Measurements from ENCODE around the gene YIPF6. TPM values are rescaled to one million over a fixed set of nuclear protein-coding genes. Genes with fewer than 3 reads are reported as not detected.

The YIPF6 gene
- total and polyA plus RNA-seq, 9 of the 15 experiments (the other 6 are each of a cell fraction or from before 2014, with no cell fraction given), result 7.7 to 44.2 (median 22.4) TPM

DNA sequence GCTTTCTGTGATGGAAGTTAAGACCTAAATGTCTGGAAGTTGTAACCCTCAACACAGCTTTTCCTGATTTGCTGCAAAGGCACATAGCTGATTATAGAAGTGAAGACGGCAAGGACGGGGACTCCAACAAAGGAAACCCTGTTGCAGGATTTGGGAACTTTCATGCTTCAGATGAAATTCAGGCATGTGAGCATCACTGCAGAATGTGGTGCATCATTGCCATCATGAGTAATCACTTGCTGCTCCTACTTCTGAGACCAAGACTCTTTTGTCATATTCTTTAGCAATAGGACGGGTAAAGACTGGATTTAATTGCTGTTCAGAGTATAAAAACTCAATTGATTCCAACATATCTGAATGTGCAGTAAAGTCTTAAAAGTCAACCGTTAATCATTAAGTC lies 35.8 kb downstream of the YIPF6 start:
- in situ Hi-C loops (cut with MboI), result no loop called here
- no peaks in the 10 kb centered on the region; the same call in 1 of the 2 replicates for H4K20me1 ChIP-seq (replicated peaks; ENCODE audit: control insufficient read depth, insufficient read depth, low read length)
- ATAC-seq (no peak), FAIRE-seq (no peak), DNase-seq (ENCODE audit: extremely low read depth in 1 of 4, low spot score in 3 of 4) (no peak)
- POLR2A ChIA-PET, result no interaction called here
- H2AFZ ChIP-seq (ENCODE audit: low read depth, low read length), result no peak overlapping the region
- BruUV-seq (replicated peaks), result no TSS peak
- H3K4me2 ChIP-seq (ENCODE audit: insufficient read depth, low read length), result no peak overlapping the region
- TF ChIP-seq ZNF644 (tag; IDR thresholded peaks at IDR 0.05; ENCODE audit: low read depth), result no peak
- no peak for TF ChIP-seq RBM14 (IDR thresholded peaks at IDR 0.05; ENCODE audit: borderline replicate concordance, insufficient read depth, low read depth, low read length)
- TF ChIP-seq MTF1 (CRISPR knock-in tag; IDR thresholded peaks at IDR 0.05; ENCODE audit: borderline replicate concordance), result no peak
- no peak for TF ChIP-seq NR2C1 (IDR thresholded peaks at IDR 0.05)
- TF ChIP-seq NR2C1 (tag; IDR thresholded peaks at IDR 0.05), result no peak
- no peak for TF ChIP-seq NFATC3 (IDR thresholded peaks at IDR 0.05)
- no peak for TF ChIP-seq EZH2 (IDR thresholded peaks at IDR 0.05; ENCODE audit: borderline replicate concordance, low read depth, low read length)
- no peaks in the 10 kb centered on the region for H3K79me2 ChIP-seq (ENCODE audit: control insufficient read depth, insufficient read depth, low read length)
- H3K36me3 ChIP-seq (ENCODE audit: control insufficient read depth, insufficient read depth, low read length), result peaks cover 34% of the 10 kb centered on the region
- no peaks in the 10 kb centered on the region for H3K4me1 ChIP-seq (replicated peaks in 1 of 2; ENCODE audit: control insufficient read depth in 2 of 2, insufficient read depth in 2 of 2, low read length in 2 of 2)
- intact Hi-C loops (cut with micrococcal nuclease), result no loop called here
- no peak overlapping the region for H3K27ac ChIP-seq (ENCODE audit: extremely low read depth, low read depth, low read length)
- no peak overlapping the region for H3K4me3 ChIP-seq
- no peak overlapping the region for H3K9ac ChIP-seq (ENCODE audit: insufficient read depth in 1 of 2, low read depth in 2 of 2, low read length in 2 of 2)
- CTCF ChIA-PET (ENCODE audit: low intra/inter-chr PET ratio), result no interaction called here
- no peaks in the 10 kb centered on the region for H3K9me3 ChIP-seq (replicated peaks; ENCODE audit: control insufficient read depth, insufficient read depth, low read depth, low read length)
- no peaks in the 10 kb centered on the region for H3K27me3 ChIP-seq (ENCODE audit: control insufficient read depth in 2 of 2, insufficient read depth in 2 of 2, low read length in 2 of 2)
- no peaks in the 10 kb centered on the region for H3K9me1 ChIP-seq (ENCODE audit: control insufficient read depth, insufficient read depth, low read length)
- WGBS (ENCODE audit: insufficient coverage, low coverage, missing lambda C conversion rate), result 100% methylated on average over 2 of the region's 4 CpGs

DNA sequence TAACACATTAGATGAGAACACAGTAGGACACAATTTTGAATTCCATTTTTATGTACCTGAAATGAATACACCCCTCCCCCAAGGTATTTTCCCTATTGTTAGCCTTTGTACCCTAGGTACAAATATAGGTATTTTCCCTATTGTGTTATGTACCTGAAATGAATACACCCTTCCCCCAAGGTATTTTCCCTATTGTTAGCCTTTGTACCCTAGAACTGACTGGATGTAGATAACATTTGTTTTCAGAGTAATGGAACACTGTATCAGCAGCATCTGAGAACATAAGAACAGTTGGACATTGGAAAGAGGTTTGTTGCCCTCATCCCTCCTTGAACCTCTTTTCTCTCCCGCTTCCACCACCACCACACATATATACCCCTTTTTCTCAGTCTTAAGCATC lies 37.6 kb downstream of the YIPF6 start:
- H3K9me1 ChIP-seq (ENCODE audit: control insufficient read depth, insufficient read depth, low read length), result no peaks in the 10 kb centered on the region
- ChIA-PET CTCF (ENCODE audit: low intra/inter-chr PET ratio) (no interaction called here), POLR2A (no interaction called here)
- ATAC-seq (no peak), FAIRE-seq (no peak), DNase-seq (ENCODE audit: extremely low read depth in 1 of 4, low spot score in 3 of 4) (no peak)
- WGBS (ENCODE audit: insufficient coverage, low coverage, missing lambda C conversion rate), result no CpG with 5 or more reads among the region's 1 CpG
- H3K36me3 ChIP-seq (ENCODE audit: control insufficient read depth, insufficient read depth, low read length), result peaks cover 26% of the 10 kb centered on the region
- BruUV-seq (replicated peaks), result no TSS peak
- H3K9me3 ChIP-seq (replicated peaks; ENCODE audit: control insufficient read depth, insufficient read depth, low read depth, low read length), result no peaks in the 10 kb centered on the region
- H3K4me1 ChIP-seq (replicated peaks in 1 of 2; ENCODE audit: control insufficient read depth in 2 of 2, insufficient read depth in 2 of 2, low read length in 2 of 2), result no peaks in the 10 kb centered on the region
- no peak overlapping the region for H2AFZ ChIP-seq (ENCODE audit: low read depth, low read length)
- no peaks in the 10 kb centered on the region; the same call in 1 of the 2 replicates for H4K20me1 ChIP-seq (replicated peaks; ENCODE audit: control insufficient read depth, insufficient read depth, low read length)
- TF ChIP-seq NRF1 (conservative IDR thresholded peaks at IDR 0.05 in 1 of 2, IDR thresholded peaks at IDR 0.05 in 1 of 2) (no peak), EP300 (IDR thresholded peaks at IDR 0.05; ENCODE audit: low read length) (no peak), SMARCA4 (IDR thresholded peaks at IDR 0.05) (no peak), MAFF (IDR thresholded peaks at IDR 0.05; ENCODE audit: low read length) (no peak), HNRNPH1 (optimal IDR thresholded peaks at IDR 0.05; ENCODE audit: low read depth, low read length) (no peak), ARID2 (IDR thresholded peaks at IDR 0.05) (no peak)
- H3K27me3 ChIP-seq (ENCODE audit: control insufficient read depth in 2 of 2, insufficient read depth in 2 of 2, low read length in 2 of 2), result no peaks in the 10 kb centered on the region
- in situ Hi-C loops (cut with MboI), result no loop called here
- no peak overlapping the region for H3K27ac ChIP-seq (ENCODE audit: extremely low read depth, low read depth, low read length)
- H3K79me2 ChIP-seq (ENCODE audit: control insufficient read depth, insufficient read depth, low read length), result no peaks in the 10 kb centered on the region
- intact Hi-C loops (cut with micrococcal nuclease), result no loop called here
- H3K4me2 ChIP-seq (ENCODE audit: insufficient read depth, low read length), result no peak overlapping the region
- no peak overlapping the region for H3K4me3 ChIP-seq
- H3K9ac ChIP-seq (ENCODE audit: insufficient read depth in 1 of 2, low read depth in 2 of 2, low read length in 2 of 2), result no peak overlapping the region

Measured in K562 (cell line).